Dermis microvascular lymphatic vessel endothelial cell (primary cell): ENCODE data around the gene ARHGAP22. TPM values are rescaled to one million over a fixed set of nuclear protein-coding genes. Genes with fewer than 3 reads are reported as not detected.
"Not testable (repeated sequence)": the region's sequence is repeated elsewhere in the genome, so short reads cannot be mapped to it uniquely, and the experiment has no call there.

Source experiments
- DNase-seq, 2 donors: peaks; one replicate each; pipeline versions ENCODE4 v3.0.0 to v3.0.0-alpha.2; 2010; ENCODE audit warnings: low read depth in 2 of 2
- total RNA-seq: library from RNA; depleted of rRNA; stranded (reverse); fragments of >200 nt; gene quantifications from 2 replicates; pipeline ENCODE4 v1.2.1, GENCODE V29; 2014

Gene ARHGAP22, protein sequence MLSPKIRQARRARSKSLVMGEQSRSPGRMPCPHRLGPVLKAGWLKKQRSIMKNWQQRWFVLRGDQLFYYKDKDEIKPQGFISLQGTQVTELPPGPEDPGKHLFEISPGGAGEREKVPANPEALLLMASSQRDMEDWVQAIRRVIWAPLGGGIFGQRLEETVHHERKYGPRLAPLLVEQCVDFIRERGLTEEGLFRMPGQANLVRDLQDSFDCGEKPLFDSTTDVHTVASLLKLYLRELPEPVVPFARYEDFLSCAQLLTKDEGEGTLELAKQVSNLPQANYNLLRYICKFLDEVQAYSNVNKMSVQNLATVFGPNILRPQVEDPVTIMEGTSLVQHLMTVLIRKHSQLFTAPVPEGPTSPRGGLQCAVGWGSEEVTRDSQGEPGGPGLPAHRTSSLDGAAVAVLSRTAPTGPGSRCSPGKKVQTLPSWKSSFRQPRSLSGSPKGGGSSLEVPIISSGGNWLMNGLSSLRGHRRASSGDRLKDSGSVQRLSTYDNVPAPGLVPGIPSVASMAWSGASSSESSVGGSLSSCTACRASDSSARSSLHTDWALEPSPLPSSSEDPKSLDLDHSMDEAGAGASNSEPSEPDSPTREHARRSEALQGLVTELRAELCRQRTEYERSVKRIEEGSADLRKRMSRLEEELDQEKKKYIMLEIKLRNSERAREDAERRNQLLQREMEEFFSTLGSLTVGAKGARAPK
- total RNA-seq: 2.7 and 5.3 TPM in 2 replicates

DNA sequence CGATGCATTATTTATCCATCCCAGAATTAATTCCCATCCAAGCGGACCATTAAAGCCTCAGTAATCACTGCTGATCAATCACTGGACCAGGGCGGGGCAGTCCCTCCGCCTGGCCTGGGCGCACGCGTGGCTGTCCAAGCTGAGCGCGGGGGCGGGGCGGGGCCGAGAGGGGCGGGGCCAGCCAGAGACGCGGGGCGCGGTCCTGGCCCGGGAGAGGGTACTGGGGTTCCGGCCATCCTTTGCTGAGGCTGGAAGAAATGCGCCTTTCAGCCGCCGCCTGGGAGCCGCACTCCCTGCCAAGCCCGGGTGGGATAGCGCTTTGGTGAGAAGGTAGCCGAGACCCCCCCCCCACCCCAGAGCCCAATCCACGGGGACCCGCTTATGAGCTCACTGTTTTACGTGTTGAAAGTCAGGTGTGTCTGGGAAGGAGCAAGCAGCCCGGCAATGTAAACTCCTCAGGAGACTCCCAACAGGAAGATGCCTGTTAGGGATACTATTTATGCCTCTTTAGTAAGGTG, at the start of gene ARHGAP22:
Gene ARHGAP22 (minus strand): TSS at position 83 of the 518 bp plus-strand sequence. CDS start 277 bp downstream, outside the sequence.
- DNase-seq: peak in 1 of 2 donors; percentile 54

DNA sequence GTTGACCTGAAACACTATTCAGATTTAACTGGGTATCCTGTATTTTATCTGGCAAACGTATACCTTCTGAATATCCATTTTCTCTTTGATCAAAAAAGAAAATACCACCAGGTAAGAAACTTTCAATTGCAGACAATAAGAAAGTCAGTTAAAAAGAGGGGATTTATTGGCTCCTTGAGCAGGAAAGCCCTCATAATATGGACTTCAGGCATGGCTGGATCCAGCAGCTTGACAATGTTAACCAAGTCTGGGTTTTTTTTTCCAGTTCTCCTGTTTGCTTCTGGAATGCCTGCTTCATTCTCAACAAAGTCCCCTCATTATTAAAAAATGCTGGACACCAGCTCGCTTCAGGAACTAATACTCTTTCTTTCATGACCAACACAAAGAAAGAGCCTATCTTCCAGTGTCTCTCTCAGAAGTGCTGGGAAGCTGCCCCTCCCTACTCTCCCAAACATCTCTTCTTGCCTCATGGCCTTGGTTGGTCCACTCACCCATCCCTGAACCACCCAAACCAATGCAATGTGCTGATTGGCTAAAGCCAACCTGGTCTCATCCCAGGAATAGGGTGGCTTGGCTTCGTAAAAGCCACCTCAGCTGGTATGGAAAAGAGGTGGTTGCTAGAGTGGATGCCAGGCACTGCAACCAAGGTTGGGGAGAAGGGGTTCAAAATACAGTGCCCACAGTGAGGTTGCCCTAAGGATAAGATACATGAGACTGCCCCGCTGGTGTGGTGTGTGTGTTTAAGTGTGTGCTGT, 49.2 kb upstream of the ARHGAP22 start:
- no peak for DNase-seq

DNA sequence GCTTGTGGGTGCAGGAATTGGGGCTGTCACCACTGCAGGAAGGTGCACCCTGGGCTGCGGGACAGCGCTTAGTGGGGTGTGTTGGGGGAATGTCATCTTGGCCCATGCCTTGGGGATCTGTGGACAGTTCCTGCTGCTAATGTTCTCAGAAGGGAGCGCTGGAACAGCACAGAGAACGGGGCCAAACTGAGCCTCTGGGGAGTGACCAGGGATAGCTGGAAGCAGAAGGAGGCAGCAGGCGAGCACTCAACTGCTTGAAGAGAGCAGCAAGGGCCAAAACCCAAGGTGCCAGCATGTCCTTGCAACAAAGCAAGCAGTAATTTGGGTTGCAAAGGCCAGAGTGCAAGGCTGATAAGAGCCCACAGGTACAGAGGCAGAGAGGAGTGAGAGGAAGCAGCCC, 48.5 kb upstream of the ARHGAP22 start:
- DNase-seq: no peak

DNA sequence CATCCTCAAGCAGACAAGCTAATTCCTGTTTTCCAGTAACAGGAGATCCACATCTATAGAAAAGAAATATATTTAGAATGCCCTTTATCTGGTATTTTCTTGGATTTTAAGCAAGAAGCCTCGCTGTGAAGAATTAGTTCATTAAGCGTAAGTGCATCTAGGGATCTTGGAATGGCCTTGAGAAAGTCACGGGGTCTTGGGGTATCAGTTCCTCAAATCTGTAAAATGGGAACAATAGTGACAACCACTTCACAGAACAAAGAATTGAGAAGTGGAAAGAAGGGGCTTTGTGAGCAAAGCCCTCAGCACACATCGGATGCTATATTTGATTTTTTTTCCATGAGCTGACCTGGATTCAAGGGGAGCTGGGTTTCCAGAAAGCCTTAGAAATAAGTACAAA, 47.5 kb upstream of the ARHGAP22 start:
- DNase-seq: no peak

DNA sequence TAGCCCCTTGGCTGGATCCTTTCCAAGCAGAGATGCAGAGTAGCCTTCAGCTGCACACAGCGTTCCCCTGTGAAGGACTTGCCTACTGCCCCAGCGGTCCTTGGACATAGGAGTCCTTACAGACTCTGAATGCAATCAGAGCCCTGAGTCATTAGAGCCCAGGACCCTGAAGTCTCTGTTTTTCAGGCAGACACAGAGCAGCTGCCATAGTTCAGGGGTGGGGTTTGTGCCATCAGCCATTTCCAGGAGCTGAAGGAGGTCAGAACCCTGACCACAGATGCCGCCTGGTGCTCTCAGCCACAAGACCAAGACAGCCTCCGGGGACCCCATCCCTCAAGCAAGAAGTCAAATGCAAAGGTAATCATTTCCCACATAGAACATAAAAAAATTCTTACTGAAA, 47.0 kb upstream of the ARHGAP22 start:
- DNase-seq: no peak

DNA sequence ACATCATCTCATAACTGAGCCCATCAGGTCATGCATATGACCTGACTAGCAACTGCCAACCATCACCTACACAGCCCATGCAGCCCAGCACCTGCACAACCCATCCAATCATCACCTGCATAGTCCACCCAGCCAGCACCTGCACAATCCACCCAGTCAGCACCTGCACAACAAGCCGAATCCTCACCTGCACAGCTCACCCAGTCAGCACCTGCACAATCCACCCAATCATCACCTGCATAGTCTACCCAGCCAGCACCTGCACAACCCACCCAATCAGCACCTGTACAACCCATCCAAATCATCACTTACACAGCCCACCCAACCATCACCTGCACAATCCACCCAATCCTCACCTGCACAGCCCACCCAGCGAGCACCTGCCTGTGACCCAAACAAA, 46.4 kb upstream of the ARHGAP22 start:
- no peak for DNase-seq

DNA sequence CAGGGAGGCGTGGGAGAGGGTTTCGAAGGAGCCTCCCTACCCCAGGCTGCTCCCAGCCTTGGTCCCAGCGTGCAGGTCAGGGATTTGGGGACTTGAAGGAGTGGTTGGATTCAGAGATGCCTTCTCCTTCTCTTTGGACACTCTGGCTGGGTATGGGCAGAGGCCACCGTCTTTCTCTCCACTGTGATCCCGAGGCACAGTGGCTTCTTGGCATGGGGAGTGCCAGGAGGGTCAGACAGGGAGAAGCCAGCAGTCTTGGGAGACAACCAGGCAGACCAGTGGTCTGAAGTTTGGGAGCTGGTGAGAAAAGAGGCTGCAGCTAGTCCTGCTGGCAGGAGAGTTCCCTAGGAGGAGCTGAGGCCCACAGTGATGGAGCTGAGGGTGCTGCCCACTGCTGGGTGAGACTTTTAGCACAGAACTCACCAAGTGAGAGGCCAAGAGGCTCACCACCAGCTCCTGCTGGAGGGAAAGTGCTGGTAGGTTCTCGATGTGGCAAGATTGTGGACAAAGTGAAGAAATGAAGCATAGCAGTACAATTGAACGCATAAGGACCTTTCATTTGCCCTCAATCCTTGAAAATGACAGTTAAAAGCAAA, 44.6 kb upstream of the ARHGAP22 start:
- DNase-seq: no peak

DNA sequence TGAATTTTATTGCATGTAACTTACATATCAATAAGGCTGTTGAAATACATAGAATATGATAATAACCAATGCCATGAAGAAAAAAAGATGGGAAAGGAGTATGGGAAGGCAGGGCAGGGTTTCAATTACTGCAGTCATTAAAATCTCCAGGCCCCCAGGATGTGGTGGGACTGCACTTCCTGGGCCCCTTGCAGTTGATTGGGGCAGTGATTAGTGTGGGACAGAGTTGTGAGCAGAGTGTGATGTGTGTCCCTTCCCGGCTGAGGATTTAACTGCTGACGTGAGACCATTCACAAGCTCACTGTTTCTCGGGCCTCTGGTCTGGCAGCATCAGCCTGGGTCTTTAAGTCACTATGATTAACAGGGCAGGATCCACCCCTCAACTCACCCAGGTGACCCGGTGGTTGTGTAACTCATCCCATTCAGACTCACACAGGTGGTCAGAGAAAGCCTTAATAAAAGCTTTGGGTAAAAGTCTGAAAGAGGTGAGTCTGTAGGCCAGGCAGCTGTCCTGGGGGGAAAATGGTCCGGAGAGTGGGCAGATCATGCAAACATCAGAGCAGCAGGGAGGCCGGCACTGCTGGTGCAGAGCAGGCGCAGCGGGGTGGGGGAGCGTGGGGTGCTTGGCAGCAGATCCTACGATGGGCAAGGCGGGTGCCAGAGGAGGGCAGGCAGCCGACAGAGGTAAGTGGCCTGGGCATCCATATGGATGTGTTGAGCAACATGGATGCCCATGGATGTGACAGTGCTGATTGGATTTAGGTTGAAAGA, 43.5 kb upstream of the ARHGAP22 start:
- no peak for DNase-seq

DNA sequence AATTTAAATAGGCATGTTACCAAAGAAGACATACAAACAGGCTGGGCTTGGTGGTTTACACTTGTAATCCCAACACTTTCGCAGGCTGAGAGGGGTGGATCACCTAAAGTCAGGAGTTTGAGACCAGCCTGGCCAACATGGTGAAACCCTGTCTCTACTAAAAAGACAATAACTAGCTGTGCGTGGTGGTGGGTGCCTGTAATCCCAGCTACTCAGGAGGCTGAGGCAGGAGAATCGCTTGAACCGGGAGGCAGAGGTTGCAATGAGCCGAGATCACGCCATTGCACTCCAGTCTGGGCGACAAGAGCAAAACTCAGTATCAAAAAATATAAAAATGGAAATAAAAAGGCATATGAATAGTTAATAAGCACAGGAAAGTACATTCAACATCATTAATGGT, 42.2 kb upstream of the ARHGAP22 start:
- DNase-seq: not testable (repeated sequence)

DNA sequence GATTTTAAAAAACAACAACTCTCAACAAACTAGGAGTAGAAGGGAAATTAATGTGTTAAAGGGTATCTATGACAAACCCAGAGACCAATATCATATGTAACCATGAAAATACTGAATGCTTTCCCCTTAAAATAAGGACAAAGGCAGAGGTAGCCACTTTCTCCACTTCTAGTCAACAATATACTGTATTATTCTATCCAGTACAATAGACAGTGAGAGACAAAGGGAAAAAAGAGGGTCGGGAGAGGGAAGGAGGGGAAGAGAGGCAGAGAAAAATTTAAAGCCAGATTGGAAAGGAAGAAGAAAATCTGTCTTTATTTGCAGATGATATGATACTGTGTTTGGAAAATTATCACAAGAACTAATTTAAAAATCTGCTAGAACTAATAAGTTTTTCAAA, 40.7 kb upstream of the ARHGAP22 start:
- DNase-seq: no peak

DNA sequence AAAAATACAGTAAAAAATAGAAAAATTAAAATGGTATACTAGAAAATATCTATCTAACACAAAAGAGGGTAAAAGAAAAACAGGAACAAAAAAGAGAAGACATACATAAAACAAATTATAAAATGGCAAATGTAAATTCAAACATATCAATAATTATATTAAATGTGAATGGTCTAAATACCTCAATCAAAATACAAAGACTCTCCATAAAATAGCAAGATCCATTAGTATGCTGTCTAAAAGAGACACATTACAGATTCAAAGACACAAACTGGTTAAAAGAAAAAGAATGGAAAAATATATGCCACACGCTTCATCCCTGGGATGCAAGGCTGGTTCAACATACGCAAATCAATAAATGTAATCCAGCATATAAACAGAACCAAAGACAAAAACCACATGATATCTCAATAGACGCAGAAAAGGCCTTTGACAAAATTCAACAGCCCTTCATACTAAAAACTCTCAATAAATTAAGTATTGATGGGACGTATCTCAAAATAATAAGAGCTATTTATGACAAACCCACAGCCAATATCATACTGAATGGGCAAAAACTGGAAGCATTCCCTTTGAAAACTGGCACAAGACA, 36.3 kb upstream of the ARHGAP22 start:
- DNase-seq: not testable (repeated sequence)

DNA sequence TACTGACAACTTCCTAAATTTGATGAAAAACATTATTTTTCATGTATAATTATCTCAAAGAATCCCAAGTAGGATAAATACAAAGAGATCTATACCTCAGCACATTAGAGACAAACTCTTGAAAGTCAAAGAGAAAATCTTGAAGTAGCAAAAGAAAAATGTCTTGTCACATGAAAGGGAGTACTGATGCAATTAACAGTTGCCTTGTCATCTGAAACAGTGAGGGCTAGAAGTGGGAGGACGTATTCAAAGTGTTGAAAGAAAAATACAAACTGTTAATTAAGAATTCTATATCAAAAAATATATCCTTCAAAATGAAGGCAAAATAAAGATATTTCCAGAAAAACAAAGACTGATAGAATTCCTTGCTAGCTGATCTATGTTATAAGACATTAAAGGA, 35.5 kb upstream of the ARHGAP22 start:
- no peak for DNase-seq

DNA sequence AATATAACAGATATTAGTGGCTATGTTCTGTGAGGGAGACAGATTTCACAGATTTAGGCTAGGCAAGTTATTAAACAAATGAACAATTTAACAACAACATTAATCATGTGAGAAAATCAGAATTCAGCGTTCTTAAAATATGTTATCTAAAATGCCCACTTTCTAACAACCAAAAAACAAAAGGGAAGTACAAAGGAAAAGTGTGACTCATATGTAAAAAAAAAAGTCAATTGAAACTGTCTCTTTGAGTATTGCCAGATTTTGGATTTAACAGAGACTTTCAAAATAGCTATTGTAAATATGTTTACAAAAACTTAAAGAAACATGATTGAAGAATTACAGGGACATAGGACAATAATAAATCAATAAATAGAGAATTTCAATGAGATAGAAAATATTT, 34.8 kb upstream of the ARHGAP22 start:
- DNase-seq: peak in 1 of 2 donors; percentile 20

DNA sequence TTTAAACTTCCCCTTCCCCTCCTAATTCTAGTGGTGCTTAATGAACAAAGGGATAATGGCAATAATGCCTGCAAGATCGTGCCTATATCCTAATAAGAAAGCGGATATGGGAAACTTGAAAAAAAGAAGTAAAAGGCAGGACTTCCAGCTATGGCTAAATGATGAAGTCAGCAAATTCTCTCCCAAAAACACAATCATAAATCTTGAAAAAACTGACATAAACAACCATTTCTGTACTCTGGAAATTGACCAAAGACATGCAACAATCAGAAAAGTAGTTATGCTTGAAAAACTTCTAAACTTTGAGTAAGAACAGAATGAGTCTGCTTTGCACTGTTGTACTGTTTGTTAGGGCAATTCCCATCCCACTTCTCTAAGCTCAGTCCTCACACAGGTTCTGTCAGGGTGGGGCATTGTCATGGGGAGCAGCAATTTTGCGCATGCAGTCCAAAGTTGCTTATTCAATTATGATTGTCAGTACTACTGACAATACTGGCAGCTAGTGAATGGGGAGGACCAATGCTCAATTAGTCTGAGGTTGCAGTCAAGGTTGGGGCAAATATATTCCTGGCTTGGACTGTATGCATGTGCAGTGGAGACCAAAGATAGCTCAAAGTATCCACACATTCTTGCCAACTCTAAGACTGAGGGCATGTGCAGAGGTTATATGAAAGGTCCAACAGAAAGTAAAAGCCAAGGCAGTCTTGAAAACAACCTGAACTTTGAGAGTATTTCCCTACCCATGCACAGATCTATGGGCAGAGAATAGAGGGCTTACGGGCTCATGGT, 34.1 kb upstream of the ARHGAP22 start:
- no peak for DNase-seq

DNA sequence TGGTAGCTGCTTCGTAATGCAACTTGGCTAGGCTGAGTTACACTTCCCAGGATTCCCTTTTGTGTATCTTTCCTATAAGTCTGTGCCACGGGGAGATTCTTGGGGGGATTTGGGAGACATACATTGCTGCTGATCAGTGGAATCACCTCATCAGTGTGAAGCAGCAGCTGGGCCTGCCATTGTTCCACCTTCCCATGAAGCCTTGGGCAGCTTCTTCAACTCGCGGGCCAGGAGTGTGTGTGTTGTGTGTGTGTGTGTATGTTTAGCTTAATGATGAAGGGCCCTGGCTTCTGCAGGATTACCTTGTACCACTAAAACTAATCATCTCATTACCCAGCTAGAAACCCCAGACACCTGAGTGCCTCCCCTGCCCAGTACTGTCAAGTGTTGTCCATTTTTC, 33.3 kb upstream of the ARHGAP22 start:
- no peak for DNase-seq

DNA sequence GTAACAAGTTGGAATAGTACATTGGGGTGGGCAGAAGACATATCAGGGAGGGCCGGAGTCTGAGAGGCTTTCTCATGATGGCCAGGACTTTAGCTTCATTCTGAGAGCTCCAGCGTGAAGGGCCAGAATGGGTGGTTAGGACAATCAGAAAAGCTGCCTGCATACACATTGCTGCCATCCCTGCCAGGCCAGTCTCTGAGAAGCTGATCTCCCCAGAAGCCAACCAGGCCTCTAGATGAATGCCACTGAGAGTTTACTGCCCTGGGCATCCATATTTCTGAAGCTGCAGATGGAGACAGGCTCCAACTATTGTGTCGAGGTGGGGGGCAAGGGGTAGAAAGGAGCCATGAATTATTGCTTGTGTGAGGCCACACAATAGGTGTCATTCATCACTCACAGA, 32.0 kb upstream of the ARHGAP22 start:
- DNase-seq: no peak

DNA sequence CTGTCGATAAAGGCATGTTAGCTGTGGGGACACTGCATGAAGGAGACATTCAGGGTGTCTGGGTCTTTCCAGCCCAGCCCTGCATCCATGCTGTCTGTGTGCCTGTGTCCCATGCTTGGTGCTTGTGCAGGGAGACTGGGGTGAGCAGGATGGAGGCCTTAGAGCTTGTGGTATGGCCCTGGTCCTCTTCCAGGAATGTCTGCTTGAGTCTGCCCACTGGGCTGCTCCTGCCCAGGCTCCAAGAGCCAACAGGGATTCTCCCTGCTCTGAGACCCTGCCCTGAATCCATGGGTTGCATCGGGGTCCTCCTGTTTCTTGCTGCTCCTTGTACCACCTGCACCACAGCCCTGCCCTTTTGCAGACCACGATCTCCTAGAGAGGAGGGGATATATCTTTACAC, 31.4 kb upstream of the ARHGAP22 start:
- DNase-seq: no peak

DNA sequence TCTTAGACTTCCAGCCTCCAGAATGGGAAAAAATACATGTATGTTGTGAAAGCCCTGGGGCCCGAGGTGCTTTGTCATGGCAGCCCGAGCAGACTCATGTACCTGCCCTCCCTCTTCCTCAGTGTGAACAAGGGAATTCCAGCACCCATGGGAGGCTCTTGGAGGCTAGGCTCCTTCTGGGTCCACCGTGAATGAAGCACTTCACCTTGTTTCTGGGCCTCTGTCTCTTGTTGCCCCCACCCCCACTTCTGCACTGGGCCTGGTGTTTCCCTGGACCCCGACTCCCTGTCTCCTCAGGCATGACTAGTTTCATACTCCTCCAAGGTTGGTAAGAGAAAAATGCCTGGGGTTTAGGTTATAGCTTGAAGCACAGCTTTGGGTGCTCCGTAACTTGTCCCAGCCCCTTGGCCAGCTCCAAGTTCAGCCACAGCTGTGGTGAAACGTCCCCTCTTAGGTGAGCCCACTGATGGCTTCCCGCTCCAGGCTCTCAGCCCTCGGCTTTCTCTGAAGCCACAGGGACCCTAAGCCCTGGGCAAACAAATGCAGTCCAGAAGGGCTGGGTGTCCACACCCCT, 30.2 kb upstream of the ARHGAP22 start:
- no peak for DNase-seq
